Sigmoid colon (tissue), 4 donors: ENCODE results near the gene CUX1.

ENCODE experiments used
- EP300 ChIP-seq, 4 donors: sonication (generic); formaldehyde crosslinking; IDR thresholded peaks; one replicate each; pipeline ENCODE4 v1.6.1; 2017; ENCODE audit warnings: antibody characterized with exemption in 4 of 4
- POLR2AphosphoS5 ChIP-seq, 4 donors: sonication (generic); formaldehyde crosslinking; IDR thresholded peaks; one replicate each; pipeline ENCODE4 v1.6.1; 2017; ENCODE audit warnings: antibody characterized with exemption in 4 of 4
- TF ChIP-seq, protein P1 (sequence below), 4 experiments: fragments of 450-650 bp in 3 of 4; fragments of 200-600 bp in 1 of 4; IDR thresholded peaks; one replicate each; pipeline ENCODE4 v1.5.1; 2016 to 2019; ENCODE audit warnings: antibody characterized with exemption in 4 of 4, mild to moderate bottlenecking in 3 of 4, moderate library complexity in 2 of 4

DNA sequence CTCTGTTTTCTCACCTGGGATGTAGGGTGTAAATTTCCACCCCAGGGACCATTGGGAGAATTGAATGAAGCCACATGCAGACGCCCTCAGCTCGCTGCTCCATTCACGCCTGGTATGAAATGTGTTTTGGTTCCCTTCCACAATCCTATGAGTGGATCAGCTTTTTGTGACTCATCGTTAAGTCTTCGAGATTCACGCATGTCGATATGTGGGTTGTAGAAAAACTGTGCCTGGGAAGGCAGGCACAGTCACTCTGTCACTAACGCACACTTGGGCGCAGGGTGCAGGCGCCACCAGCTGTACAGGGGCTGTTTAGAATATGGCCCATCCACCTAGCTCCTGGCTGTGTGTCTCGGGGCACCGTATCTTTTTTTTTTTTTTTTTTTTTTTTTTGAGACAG, 405.0 kb downstream of the CUX1 start:
- TF ChIP-seq EP300 (IDR thresholded peaks at IDR 0.05), result no peak
- TF ChIP-seq, protein P1, sequence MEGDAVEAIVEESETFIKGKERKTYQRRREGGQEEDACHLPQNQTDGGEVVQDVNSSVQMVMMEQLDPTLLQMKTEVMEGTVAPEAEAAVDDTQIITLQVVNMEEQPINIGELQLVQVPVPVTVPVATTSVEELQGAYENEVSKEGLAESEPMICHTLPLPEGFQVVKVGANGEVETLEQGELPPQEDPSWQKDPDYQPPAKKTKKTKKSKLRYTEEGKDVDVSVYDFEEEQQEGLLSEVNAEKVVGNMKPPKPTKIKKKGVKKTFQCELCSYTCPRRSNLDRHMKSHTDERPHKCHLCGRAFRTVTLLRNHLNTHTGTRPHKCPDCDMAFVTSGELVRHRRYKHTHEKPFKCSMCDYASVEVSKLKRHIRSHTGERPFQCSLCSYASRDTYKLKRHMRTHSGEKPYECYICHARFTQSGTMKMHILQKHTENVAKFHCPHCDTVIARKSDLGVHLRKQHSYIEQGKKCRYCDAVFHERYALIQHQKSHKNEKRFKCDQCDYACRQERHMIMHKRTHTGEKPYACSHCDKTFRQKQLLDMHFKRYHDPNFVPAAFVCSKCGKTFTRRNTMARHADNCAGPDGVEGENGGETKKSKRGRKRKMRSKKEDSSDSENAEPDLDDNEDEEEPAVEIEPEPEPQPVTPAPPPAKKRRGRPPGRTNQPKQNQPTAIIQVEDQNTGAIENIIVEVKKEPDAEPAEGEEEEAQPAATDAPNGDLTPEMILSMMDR (IDR thresholded peaks at IDR 0.05), result no peak
- no peak for TF ChIP-seq POLR2AphosphoS5 (IDR thresholded peaks at IDR 0.05)
